PC-9 (cell line): Measurements from ENCODE around the gene IL17REL. TPM values are rescaled to one million over a fixed set of nuclear protein-coding genes. Genes with fewer than 3 reads are reported as not detected.

Source experiments
- BruUV-seq: library from RNA; stranded (reverse); fragments of 400-500 nt; replicated peaks from 2 replicates; lab custom pipeline; 2021; lab: Mats Ljungman, UMichigan
- CTCF ChIA-PET: fragments of 300-600 bp; sonication (Branson Sonifier 250); formaldehyde crosslinking; loops from one replicate; lab custom pipeline; 2022; ENCODE audit warnings: antibody characterized with exemption; lab: Charles Lee
- POLR2A ChIA-PET: fragments of 300-600 bp; sonication (Branson Sonifier 250); formaldehyde crosslinking; loops from one replicate; lab custom pipeline; 2022; ENCODE audit warnings: antibody characterized with exemption; ENCODE audit not compliant: unreplicated experiment; lab: Charles Lee
- DNase-seq, 2 experiments: peaks; one replicate each; pipeline versions ENCODE4 v3.0.0 to v3.0.0-alpha.2; 2015 to 2022; ENCODE audit warnings: mixed read lengths in 1 of 2
- H2AFZ ChIP-seq: fragments of 200-600 bp; sonication (generic); 2 replicates; pipeline ENCODE4 v1.8.1; 2017; ENCODE audit warnings: antibody characterized with exemption
- H3F3A ChIP-seq: fragments of 200-600 bp; sonication (generic); 2 replicates; pipeline ENCODE4 v1.8.1; 2017; ENCODE audit warnings: antibody characterized with exemption, mild to moderate bottlenecking, low read depth; ENCODE audit not compliant: insufficient read depth
- H3K27ac ChIP-seq: fragments of 200-600 bp; sonication (generic); 2 replicates; pipeline ENCODE4 v1.6.1; 2016; ENCODE audit warnings: mixed run types
- H3K27me3 ChIP-seq: fragments of 200-600 bp; sonication (generic); 2 replicates; pipeline ENCODE4 v1.6.1; 2016; ENCODE audit warnings: low read depth, mixed run types; ENCODE audit not compliant: insufficient read depth
- H3K36me3 ChIP-seq: fragments of 200-600 bp; sonication (generic); 2 replicates; pipeline ENCODE4 v1.6.1; 2016; ENCODE audit warnings: low read depth, mixed run types
- H3K4me1 ChIP-seq: fragments of 200-600 bp; sonication (generic); replicated peaks from 2 replicates; pipeline ENCODE4 v1.6.1; 2016; ENCODE audit warnings: mixed run types; ENCODE audit not compliant: insufficient read depth
- H3K4me2 ChIP-seq: fragments of 200-600 bp; sonication (generic); 2 replicates; pipeline ENCODE4 v1.6.1; 2017; ENCODE audit warnings: mixed run types
- H3K4me3 ChIP-seq: fragments of 200-600 bp; sonication (generic); 2 replicates; pipeline ENCODE4 v1.6.1; 2016; ENCODE audit warnings: mixed run types
- H3K79me2 ChIP-seq: fragments of 200-600 bp; sonication (generic); 2 replicates; pipeline ENCODE4 v1.6.1; 2017; ENCODE audit warnings: low read depth, mixed run types
- H3K9me2 ChIP-seq: fragments of 200-600 bp; sonication (generic); 2 replicates; pipeline ENCODE4 v1.8.1; 2017; ENCODE audit warnings: mild to moderate bottlenecking; ENCODE audit not compliant: insufficient read depth
- H3K9me3 ChIP-seq: fragments of 200-600 bp; sonication (generic); 2 replicates; pipeline ENCODE4 v1.8.1; 2016; ENCODE audit warnings: low read depth; ENCODE audit not compliant: insufficient read depth
- H4K20me1 ChIP-seq: fragments of 200-600 bp; sonication (generic); 2 replicates; pipeline ENCODE4 v1.8.1; 2017; ENCODE audit not compliant: insufficient read depth
- EZH2 ChIP-seq: fragments of 200-600 bp; sonication (generic); IDR thresholded peaks from 2 replicates; pipeline ENCODE4 v1.8.0; 2017; ENCODE audit warnings: antibody characterized with exemption, low read depth
- intact Hi-C: fragments of 100-400 bp; cut with micrococcal nuclease; formaldehyde crosslinking; loops from one replicate; pipeline ENCODE4 v1.10.0; 2022; ENCODE audit not compliant: unreplicated experiment
- total RNA-seq: library from RNA; stranded (reverse); gene quantifications from 2 replicates; pipeline ENCODE4 v1.2.3, GENCODE V29; 2021
- TF ChIP-seq, protein P1 (sequence below): fragments of 200-600 bp; sonication (generic); conservative IDR thresholded peaks from 2 replicates; pipeline ENCODE4 v1.6.1; 2017; ENCODE audit warnings: mixed run types, antibody characterized with exemption, mild to moderate bottlenecking, moderate library complexity

The IL17REL gene
- total RNA-seq, 1 experiment from 2014 or later = not detected

GRCh38 chr22:50053861-50054260, 41.3 kb upstream of the IL17REL start:
- no peaks in the 10 kb centered on the region for H3K36me3 ChIP-seq
- no peak for DNase-seq
- H3K27ac ChIP-seq = no peak overlapping the region
- H3K4me2 ChIP-seq = no peak overlapping the region
- H2AFZ ChIP-seq = no peak overlapping the region
- peaks cover 76% of the 10 kb centered on the region for H3K27me3 ChIP-seq
- ChIA-PET CTCF (no interaction called here), POLR2A (no interaction called here)
- H3K4me3 ChIP-seq = no peak overlapping the region
- no peaks in the 10 kb centered on the region for H3K4me1 ChIP-seq
- BruUV-seq = no TSS peak
- TF ChIP-seq EZH2 = no peak
- TF ChIP-seq, protein P1, sequence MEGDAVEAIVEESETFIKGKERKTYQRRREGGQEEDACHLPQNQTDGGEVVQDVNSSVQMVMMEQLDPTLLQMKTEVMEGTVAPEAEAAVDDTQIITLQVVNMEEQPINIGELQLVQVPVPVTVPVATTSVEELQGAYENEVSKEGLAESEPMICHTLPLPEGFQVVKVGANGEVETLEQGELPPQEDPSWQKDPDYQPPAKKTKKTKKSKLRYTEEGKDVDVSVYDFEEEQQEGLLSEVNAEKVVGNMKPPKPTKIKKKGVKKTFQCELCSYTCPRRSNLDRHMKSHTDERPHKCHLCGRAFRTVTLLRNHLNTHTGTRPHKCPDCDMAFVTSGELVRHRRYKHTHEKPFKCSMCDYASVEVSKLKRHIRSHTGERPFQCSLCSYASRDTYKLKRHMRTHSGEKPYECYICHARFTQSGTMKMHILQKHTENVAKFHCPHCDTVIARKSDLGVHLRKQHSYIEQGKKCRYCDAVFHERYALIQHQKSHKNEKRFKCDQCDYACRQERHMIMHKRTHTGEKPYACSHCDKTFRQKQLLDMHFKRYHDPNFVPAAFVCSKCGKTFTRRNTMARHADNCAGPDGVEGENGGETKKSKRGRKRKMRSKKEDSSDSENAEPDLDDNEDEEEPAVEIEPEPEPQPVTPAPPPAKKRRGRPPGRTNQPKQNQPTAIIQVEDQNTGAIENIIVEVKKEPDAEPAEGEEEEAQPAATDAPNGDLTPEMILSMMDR = no peak
- peaks cover 6% of the 10 kb centered on the region; the same call in 1 of the 2 replicates for H4K20me1 ChIP-seq
- no peaks in the 10 kb centered on the region for H3F3A ChIP-seq
- H3K9me3 ChIP-seq = no peaks in the 10 kb centered on the region
- no peaks in the 10 kb centered on the region for H3K9me2 ChIP-seq
- intact Hi-C loops = no loop called here
- H3K79me2 ChIP-seq = no peaks in the 10 kb centered on the region

- ChIA-PET POLR2A (interaction anchor here (0.7 kb wide), 1 partner anchor 197 kb away, joined by 5 read pairs; no protein-coding TSS in a partner anchor), CTCF (no interaction called here)
- H3K36me3 ChIP-seq = no peaks in the 10 kb centered on the region
- peaks cover 6% of the 10 kb centered on the region; the same call in 1 of the 2 replicates for H4K20me1 ChIP-seq
- no TSS peak for BruUV-seq
- no peaks in the 10 kb centered on the region for H3K9me3 ChIP-seq
- no peak overlapping the region for H3K4me2 ChIP-seq
- no peaks in the 10 kb centered on the region for H3K9me2 ChIP-seq
- H3F3A ChIP-seq = no peaks in the 10 kb centered on the region
- no peak for DNase-seq
- no peak overlapping the region for H3K4me3 ChIP-seq
- intact Hi-C loops = no loop called here
- no peak overlapping the region for H3K27ac ChIP-seq
- no peaks in the 10 kb centered on the region for H3K4me1 ChIP-seq
- no peaks in the 10 kb centered on the region for H3K79me2 ChIP-seq
- peaks cover 94% of the 10 kb centered on the region for H3K27me3 ChIP-seq
- no peak for TF ChIP-seq EZH2
- TF ChIP-seq, protein P1 = no peak
- H2AFZ ChIP-seq = no peak overlapping the region
Observed at GRCh38 chr22:50051930-50052329, 39.4 kb upstream of the IL17REL start.

DNA sequence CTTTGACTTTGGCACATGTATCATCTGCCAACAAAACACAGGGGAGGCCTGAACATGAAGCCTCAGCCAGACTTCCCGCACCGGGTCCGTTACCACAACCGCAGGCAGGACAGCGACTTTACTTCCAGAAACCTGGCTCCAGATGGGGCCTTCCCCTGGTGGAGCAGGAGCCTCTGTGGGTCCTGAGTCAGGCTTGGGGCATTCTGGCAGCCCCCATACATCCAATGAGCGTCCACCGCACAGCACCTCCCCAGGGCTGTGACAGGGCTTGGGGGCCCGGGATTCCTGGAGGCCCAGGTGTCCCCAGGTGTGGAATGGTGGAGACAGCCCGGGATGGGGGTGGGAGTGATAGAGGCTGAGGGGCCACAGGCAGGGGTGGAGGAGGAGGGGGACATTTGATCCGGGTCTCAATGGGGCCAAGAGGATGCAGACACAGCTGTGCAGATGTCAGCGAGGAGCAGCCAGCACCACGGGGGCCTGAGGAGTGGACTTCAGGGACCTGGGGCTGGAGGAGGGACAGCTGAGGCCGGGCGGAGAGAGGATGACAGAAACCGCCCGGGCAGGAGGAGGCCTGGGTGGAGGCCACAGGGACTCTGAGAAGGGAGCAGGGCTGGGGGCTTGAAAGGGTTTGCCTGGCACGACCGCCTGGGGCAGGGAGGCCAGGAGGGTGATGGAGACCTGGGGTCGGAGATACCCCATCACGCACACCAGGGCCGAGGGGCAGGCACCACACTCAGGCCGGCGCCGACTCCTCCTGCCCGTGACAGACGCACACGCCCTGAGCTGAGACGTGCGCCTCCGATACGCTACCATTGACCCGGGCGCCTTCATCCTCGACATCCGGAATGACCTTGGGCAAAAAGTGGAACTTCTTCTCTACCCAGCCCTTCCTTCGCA, 37.0 kb upstream of the IL17REL start:
- CTCF ChIA-PET = no interaction called here
- Histone ChIP-seq H3K27me3 (peaks cover 98% of the 10 kb centered on the region), H3K27ac (no peak overlapping the region)

More for the DNA sequence above, 37.0 kb upstream of the IL17REL start:
- TF ChIP-seq EZH2 = no peak
- TF ChIP-seq, protein P1 = no peak
- Histone ChIP-seq H3K9me3 (no peaks in the 10 kb centered on the region), H3K4me3 (no peak overlapping the region), H4K20me1 (peaks cover 6% of the 10 kb centered on the region; the same call in 1 of the 2 replicates), H3K4me2 (no peak overlapping the region), H3K9me2 (no peaks in the 10 kb centered on the region), H2AFZ (no peak overlapping the region), H3K36me3 (no peaks in the 10 kb centered on the region), H3K79me2 (no peaks in the 10 kb centered on the region), H3F3A (no peaks in the 10 kb centered on the region), H3K4me1 (no peaks in the 10 kb centered on the region)
- no peak for DNase-seq
- intact Hi-C loops = no loop called here
- no TSS peak for BruUV-seq
- POLR2A ChIA-PET = no interaction called here
